ENCODE results near the gene BMPER.

BMPER gene

GRCh38 chr7:33905389-33906032 lies at the start of gene BMPER:
Gene BMPER, plus strand, starts transcription at chr7:33905539. Its CDS starts 75 bp downstream, at chr7:33905614.
- no peak for DNase-seq (ENCODE audit: low read depth)

GRCh38 chr7:33861947-33862346 lies 43.4 kb upstream of the BMPER start:
- no peak for DNase-seq (ENCODE audit: low read depth)

- DNase-seq (ENCODE audit: low read depth) = no peak
These were observed 42.2 kb upstream of the BMPER start for GRCh38 chr7:33862946-33863814.

- DNase-seq (ENCODE audit: low read depth) = no peak
These were observed 37.2 kb upstream of the BMPER start for GRCh38 chr7:33868166-33868565.

- DNase-seq (ENCODE audit: low read depth) = no peak
These were observed 36.2 kb upstream of the BMPER start for GRCh38 chr7:33869176-33869575.

- no peak for DNase-seq (ENCODE audit: low read depth)
These were observed 35.2 kb upstream of the BMPER start for GRCh38 chr7:33870120-33870519.

- no peak for DNase-seq (ENCODE audit: low read depth)
These were observed 32.5 kb upstream of the BMPER start for GRCh38 chr7:33872870-33873269.

GRCh38 chr7:33873518-33873917 lies 31.8 kb upstream of the BMPER start:
- DNase-seq (ENCODE audit: low read depth) = no peak

- DNase-seq (ENCODE audit: low read depth) = no peak
These were observed 31.2 kb upstream of the BMPER start for GRCh38 chr7:33873981-33874750.

- no peak for DNase-seq (ENCODE audit: low read depth)
These were observed 30.4 kb upstream of the BMPER start for GRCh38 chr7:33874943-33875342.

- DNase-seq (ENCODE audit: low read depth) = no peak
These were observed 28.6 kb upstream of the BMPER start for GRCh38 chr7:33876596-33877274.

- DNase-seq (ENCODE audit: low read depth) = no peak
These were observed 24.6 kb upstream of the BMPER start for GRCh38 chr7:33880787-33881186.

GRCh38 chr7:33881316-33881715 lies 24.0 kb upstream of the BMPER start:
- DNase-seq (ENCODE audit: low read depth) = no peak

GRCh38 chr7:33882040-33882837 lies 23.1 kb upstream of the BMPER start:
- DNase-seq (ENCODE audit: low read depth) = no peak

GRCh38 chr7:33882950-33883670 lies 22.2 kb upstream of the BMPER start:
- DNase-seq (ENCODE audit: low read depth) = no peak

- no peak for DNase-seq (ENCODE audit: low read depth)
These were observed 21.7 kb upstream of the BMPER start for GRCh38 chr7:33883671-33883965.

- DNase-seq (ENCODE audit: low read depth) = no peak
These were observed 19.8 kb upstream of the BMPER start for GRCh38 chr7:33885290-33886148.

- DNase-seq (ENCODE audit: low read depth) = no peak
These were observed 19.2 kb upstream of the BMPER start for GRCh38 chr7:33886149-33886623.

GRCh38 chr7:33887266-33887975 lies 17.9 kb upstream of the BMPER start:
- DNase-seq (ENCODE audit: low read depth) = no peak
